Neural crest cell (in vitro differentiated cells): Measurements from ENCODE around the gene EGFL8. TPM values are rescaled to one million over a fixed set of nuclear protein-coding genes. Genes with fewer than 3 reads are reported as not detected.
"Not testable (repeated sequence)": the region's sequence is repeated elsewhere in the genome, so short reads cannot be mapped to it uniquely, and the experiment has no call there.

Experiments
- DNase-seq: peaks from one replicate; pipeline ENCODE4 v3.0.0; 2021; ENCODE audit warnings: low read depth, mixed read lengths, low spot score
- H3K27ac Mint-ChIP-seq: one replicate; pipeline ENCODE4 v1.8.0; 2021; ENCODE audit warnings: mild to moderate bottlenecking, mixed read lengths; ENCODE audit not compliant: unreplicated experiment
- H3K27me3 Mint-ChIP-seq: 2 replicates; pipeline ENCODE4 v1.8.0; 2021; ENCODE audit warnings: low read depth, mild to moderate bottlenecking, mixed read lengths
- H3K36me3 Mint-ChIP-seq: 2 replicates; pipeline ENCODE4 v1.8.0; 2021; ENCODE audit warnings: low read depth, mild to moderate bottlenecking, mixed read lengths
- H3K4me1 Mint-ChIP-seq: 2 replicates; pipeline ENCODE4 v1.8.0; 2021; ENCODE audit warnings: mixed read lengths
- H3K4me3 Mint-ChIP-seq: one replicate; pipeline ENCODE4 v1.8.0; 2021; ENCODE audit warnings: mild to moderate bottlenecking, mixed read lengths
- H3K9me3 Mint-ChIP-seq: 2 replicates; pipeline ENCODE4 v1.8.0; 2021; ENCODE audit warnings: mixed read lengths
- total RNA-seq: library from RNA; stranded (reverse); gene quantifications from 2 replicates; pipeline ENCODE4 v1.2.1, GENCODE V29; 2021
- TF ChIP-seq, protein P1 (sequence below): fragments of 200-600 bp; sonication (generic); conservative IDR thresholded peaks from 2 replicates; pipeline ENCODE4 v1.5.0; 2021; ENCODE audit warnings: antibody characterized with exemption, mild to moderate bottlenecking

The EGFL8 gene
- total RNA-seq, 1 donor from 2014 or later, result 44.0 TPM

DNA sequence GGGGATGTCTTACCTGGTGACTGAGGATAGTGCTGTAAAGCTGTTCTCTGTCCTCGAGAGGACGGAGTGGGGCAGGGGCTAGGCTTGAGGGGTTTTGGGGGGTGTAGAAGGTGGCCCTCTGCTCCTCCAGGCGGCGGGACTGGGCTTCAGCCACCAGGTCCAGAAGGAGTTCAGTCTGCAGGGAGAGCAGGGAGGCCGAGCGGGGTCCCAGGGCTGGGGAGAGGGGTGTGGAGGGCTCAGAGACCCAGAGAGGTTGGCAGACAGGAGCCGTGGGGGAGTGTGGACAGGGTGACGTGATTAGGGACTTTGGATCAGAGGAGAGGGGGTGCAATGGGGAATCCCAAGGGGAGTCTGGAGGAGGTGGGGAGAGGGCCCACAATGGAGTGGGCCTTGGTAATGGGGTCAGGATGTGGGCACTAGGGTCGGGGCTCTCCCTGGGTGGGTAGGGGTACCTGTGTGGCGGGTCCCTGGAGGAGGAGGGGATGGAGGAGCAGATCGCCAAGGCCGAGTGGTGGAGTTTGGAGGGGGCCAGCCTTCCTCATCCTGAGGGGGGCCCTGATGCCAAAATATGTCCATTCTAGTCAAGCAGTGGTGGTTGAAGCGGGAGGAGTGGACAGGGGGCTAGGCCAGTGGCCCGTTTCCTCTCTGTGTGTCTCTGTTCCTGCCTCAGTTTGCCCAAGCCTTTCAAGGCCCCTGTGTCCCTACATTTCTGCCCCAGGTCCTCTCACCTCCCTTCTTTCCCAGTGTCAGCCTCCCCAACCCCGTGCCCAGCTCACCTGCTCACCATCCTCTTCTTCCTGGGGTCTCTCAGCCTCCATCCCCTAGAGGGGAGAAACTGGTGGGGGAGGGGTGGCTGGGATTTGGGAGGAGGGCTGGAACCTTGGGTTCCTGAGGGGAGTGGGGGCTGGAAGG is 27.6 kb downstream of the EGFL8 start:
- TF ChIP-seq, protein P1, sequence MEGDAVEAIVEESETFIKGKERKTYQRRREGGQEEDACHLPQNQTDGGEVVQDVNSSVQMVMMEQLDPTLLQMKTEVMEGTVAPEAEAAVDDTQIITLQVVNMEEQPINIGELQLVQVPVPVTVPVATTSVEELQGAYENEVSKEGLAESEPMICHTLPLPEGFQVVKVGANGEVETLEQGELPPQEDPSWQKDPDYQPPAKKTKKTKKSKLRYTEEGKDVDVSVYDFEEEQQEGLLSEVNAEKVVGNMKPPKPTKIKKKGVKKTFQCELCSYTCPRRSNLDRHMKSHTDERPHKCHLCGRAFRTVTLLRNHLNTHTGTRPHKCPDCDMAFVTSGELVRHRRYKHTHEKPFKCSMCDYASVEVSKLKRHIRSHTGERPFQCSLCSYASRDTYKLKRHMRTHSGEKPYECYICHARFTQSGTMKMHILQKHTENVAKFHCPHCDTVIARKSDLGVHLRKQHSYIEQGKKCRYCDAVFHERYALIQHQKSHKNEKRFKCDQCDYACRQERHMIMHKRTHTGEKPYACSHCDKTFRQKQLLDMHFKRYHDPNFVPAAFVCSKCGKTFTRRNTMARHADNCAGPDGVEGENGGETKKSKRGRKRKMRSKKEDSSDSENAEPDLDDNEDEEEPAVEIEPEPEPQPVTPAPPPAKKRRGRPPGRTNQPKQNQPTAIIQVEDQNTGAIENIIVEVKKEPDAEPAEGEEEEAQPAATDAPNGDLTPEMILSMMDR, result no peak

DNA sequence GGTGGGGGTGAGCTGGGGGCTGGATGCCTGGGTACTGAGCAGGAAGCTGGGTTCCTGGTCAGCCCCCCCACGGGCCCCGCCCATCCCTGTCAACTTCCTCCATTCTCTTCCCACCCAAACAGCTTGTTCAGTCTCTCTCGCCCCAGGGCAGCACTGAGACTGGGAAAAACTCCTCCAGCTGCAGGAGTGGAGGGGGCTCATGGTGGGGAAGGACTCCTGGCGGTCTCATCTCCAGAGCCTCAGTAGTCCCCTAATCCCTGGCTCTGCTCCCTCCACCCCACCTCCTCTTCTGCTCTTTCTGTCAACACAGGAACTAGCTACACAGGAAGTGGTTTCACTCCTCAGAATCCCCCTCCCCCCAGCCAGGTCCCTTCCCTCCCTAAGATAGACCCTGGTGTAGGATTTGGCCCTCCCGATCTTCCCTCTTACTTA is 28.2 kb downstream of the EGFL8 start, which contains the start of gene GPSM3:
GPSM3 (minus strand) TSS at position 36 of the 432 bp plus-strand sequence. CDS start 130 bp downstream, outside the sequence.
- Mint-ChIP-seq H3K27ac (peak within 1 kb of the TSS; percentile 84), H3K9me3 (no peaks in the 10 kb centered on the region), H3K36me3 (peaks cover under 1% of the 10 kb centered on the region), H3K27me3 (no peaks in the 10 kb centered on the region), H3K4me3 (peak within 1 kb of the TSS; percentile 98), H3K4me1 (peaks cover 68% of the 10 kb centered on the region)
- no peak for DNase-seq
- TF ChIP-seq, protein P1, result no peak

More for the DNA sequence above, 27.6 kb downstream of the EGFL8 start:
- Mint-ChIP-seq H3K4me3 (peak overlapping the region; percentile 78), H3K27ac (peak overlapping the region; percentile 84), H3K4me1 (peaks cover 69% of the 10 kb centered on the region), H3K27me3 (no peaks in the 10 kb centered on the region), H3K9me3 (no peaks in the 10 kb centered on the region), H3K36me3 (peaks cover 5% of the 10 kb centered on the region)
- no peak for DNase-seq

DNA sequence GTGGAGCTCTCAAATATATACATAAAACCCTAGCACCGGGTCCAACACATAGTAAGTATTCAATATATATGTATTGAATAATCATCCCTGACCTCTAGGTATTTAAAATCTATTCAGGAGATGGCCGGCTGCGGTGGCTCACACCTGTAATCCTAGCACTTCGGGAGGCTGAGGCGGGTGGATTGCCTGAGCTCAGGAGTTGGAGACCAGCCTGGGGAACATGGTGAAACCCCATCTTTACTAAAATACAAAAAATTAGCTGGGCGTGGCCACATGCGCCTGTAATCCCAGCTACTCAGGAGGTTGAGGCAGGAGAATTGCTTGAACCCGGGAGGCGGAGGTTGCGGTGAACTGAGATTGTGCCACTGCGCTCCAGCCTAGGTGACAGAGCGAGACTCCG is 28.7 kb downstream of the EGFL8 start:
- peaks cover 66% of the 10 kb centered on the region for H3K4me1 Mint-ChIP-seq
- H3K4me3 Mint-ChIP-seq, result peak overlapping the region; percentile 78
- not testable (repeated sequence) for H3K36me3 Mint-ChIP-seq, H3K27me3 Mint-ChIP-seq, DNase-seq, H3K9me3 Mint-ChIP-seq
- H3K27ac Mint-ChIP-seq, result peak overlapping the region; percentile 43

DNA sequence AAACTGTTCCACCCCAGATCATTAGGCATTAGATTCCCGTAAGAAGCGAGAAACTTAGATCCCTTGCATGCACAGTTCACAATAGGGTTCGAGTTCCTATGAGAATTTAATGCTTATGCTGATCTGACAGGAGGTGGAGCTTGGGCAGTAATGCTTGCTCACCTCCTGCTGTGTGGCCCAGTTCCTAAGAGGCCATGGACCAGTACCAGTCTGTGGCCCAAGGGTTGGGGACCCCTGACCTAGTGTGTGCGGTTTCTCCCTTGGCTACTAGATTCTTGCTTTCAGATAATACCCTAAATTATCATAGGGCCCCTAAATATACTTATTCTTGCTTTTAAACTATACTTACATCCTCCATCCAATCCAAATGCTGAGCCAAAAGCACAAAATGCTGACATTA is 30.0 kb downstream of the EGFL8 start:
- TF ChIP-seq, protein P1, result no peak
- no peaks in the 10 kb centered on the region for H3K36me3 Mint-ChIP-seq
- H3K9me3 Mint-ChIP-seq, result no peaks in the 10 kb centered on the region
- H3K4me1 Mint-ChIP-seq, result peaks cover 54% of the 10 kb centered on the region
- H3K27ac Mint-ChIP-seq, result no peak overlapping the region
- no peaks in the 10 kb centered on the region for H3K27me3 Mint-ChIP-seq
- H3K4me3 Mint-ChIP-seq, result peak overlapping the region; percentile 98
- DNase-seq, result no peak

DNA sequence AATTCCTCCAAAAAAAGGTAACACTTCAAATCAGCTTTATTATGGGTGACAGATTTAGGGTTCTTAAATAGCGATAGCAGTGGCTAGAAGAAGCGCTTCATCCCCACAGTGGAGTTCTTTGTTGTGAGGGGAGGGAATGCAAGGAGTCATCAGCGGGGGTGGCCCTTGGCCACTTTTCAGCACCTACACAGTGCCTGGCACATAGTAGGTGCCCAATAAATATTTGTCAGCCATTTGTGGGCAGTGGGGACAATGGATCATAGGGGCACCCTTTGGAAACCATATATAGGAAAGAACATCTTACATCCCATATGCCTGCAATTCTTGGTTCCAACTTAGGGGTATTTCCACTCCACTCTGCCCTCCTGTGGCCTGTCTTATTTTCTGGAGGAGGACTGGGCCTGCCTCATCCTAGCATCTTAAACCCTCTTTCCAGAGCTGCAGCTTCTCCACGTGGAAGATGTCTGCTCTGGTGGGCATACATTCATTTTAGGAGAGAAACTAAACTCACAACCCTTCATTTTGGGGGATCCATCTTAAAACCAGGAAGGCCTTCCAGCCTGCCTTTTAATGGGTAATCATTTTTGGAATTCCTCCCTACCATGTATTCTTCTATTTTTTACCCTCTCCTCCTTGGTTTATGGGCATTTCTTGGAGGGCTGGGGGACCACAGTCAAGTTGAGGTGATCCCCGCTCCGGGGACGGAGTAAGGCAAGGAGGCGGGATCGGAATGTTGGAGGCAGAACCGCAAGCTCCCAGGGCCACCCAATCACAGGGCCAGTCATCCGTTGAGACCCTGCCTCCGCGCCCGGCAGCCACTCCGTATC is 30.6 kb downstream of the EGFL8 start:
- no peaks in the 10 kb centered on the region for H3K27me3 Mint-ChIP-seq
- H3K36me3 Mint-ChIP-seq, result no peaks in the 10 kb centered on the region
- TF ChIP-seq, protein P1, result peak; percentile 66
- DNase-seq, result peak; percentile 31
- peak overlapping the region; percentile 98 for H3K4me3 Mint-ChIP-seq
- H3K27ac Mint-ChIP-seq, result peak overlapping the region; percentile 98
- no peaks in the 10 kb centered on the region for H3K9me3 Mint-ChIP-seq
- H3K4me1 Mint-ChIP-seq, result peaks cover 57% of the 10 kb centered on the region
